HL-60/S4 (cell line): Measurements from ENCODE around the gene ADRB2.

Experiments used
- in situ Hi-C: fragments of 300-500 bp; cut with MboI; formaldehyde crosslinking; loops from 2 replicates; pipeline ENCODE4 v1.14.3; 2022; ENCODE audit warnings: low sequenced_read_pairs

The ADRB2 gene

GRCh38 chr5:148828511-148829247 is 2.3 kb downstream of the ADRB2 start:
- in situ Hi-C loops = loop anchor here (10.0 kb wide), 1 partner anchor 84 kb away; no protein-coding TSS in a partner anchor

GRCh38 chr5:148829248-148829594 is 2.8 kb downstream of the ADRB2 start:
- in situ Hi-C loops = loop anchor here (10.0 kb wide), 1 partner anchor 84 kb away; no protein-coding TSS in a partner anchor

- in situ Hi-C loops = loop anchor here (10.0 kb wide), 1 partner anchor 85 kb away; no protein-coding TSS in a partner anchor
Measured at GRCh38 chr5:148829734-148830133, 3.3 kb downstream of the ADRB2 start.

- in situ Hi-C loops = no loop called here
Measured at GRCh38 chr5:148830211-148830610, 3.8 kb downstream of the ADRB2 start.

- in situ Hi-C loops = no loop called here
Measured at GRCh38 chr5:148831590-148832565, 5.5 kb downstream of the ADRB2 start.

GRCh38 chr5:148833122-148833521 is 6.7 kb downstream of the ADRB2 start:
- in situ Hi-C loops = no loop called here

- in situ Hi-C loops = no loop called here
Measured at GRCh38 chr5:148833925-148834324, 7.5 kb downstream of the ADRB2 start.

- in situ Hi-C loops = no loop called here
Measured at GRCh38 chr5:148834689-148835088, 8.3 kb downstream of the ADRB2 start.

GRCh38 chr5:148836272-148837250 is 10.2 kb downstream of the ADRB2 start:
- in situ Hi-C loops = no loop called here

GRCh38 chr5:148837383-148837782 is 11.0 kb downstream of the ADRB2 start:
- in situ Hi-C loops = no loop called here

GRCh38 chr5:148838357-148838756 is 11.9 kb downstream of the ADRB2 start:
- in situ Hi-C loops = no loop called here

GRCh38 chr5:148839960-148840359 is 13.5 kb downstream of the ADRB2 start:
- in situ Hi-C loops = no loop called here

GRCh38 chr5:148840531-148840930 is 14.1 kb downstream of the ADRB2 start:
- in situ Hi-C loops = no loop called here

GRCh38 chr5:148841519-148841918 is 15.1 kb downstream of the ADRB2 start:
- in situ Hi-C loops = no loop called here

- in situ Hi-C loops = no loop called here
Measured at GRCh38 chr5:148842161-148842560, 15.8 kb downstream of the ADRB2 start.

- in situ Hi-C loops = no loop called here
Measured at GRCh38 chr5:148843510-148844318, 17.3 kb downstream of the ADRB2 start.

GRCh38 chr5:148844433-148845280 is 18.2 kb downstream of the ADRB2 start:
- in situ Hi-C loops = no loop called here

- in situ Hi-C loops = no loop called here
Measured at GRCh38 chr5:148846930-148847329, 20.5 kb downstream of the ADRB2 start.

- in situ Hi-C loops = no loop called here
Measured at GRCh38 chr5:148847456-148847855, 21.0 kb downstream of the ADRB2 start.
